Glutamatergic neuron (in vitro differentiated cells): ENCODE results near the gene CIB2. TPM values are rescaled to one million over a fixed set of nuclear protein-coding genes. Genes with fewer than 3 reads are reported as not detected.
A peak's percentile ranks its signal among the peaks of the same experiment; 100 is the strongest.

Experiments used
- DNase-seq: peaks from one replicate; pipeline ENCODE4 v3.0.0; 2022
- H3K27ac Mint-ChIP-seq: one replicate; pipeline ENCODE4 v1.8.0; 2020; ENCODE audit warnings: mild to moderate bottlenecking, mixed read lengths, inconsistent platforms; ENCODE audit not compliant: unreplicated experiment
- H3K27me3 Mint-ChIP-seq: one replicate; pipeline ENCODE4 v1.8.0; 2020; ENCODE audit warnings: mild to moderate bottlenecking, moderate library complexity, mixed read lengths, inconsistent platforms; ENCODE audit not compliant: unreplicated experiment
- H3K36me3 Mint-ChIP-seq: one replicate; pipeline ENCODE4 v1.8.0; 2020; ENCODE audit warnings: mild to moderate bottlenecking, mixed read lengths, inconsistent platforms; ENCODE audit not compliant: unreplicated experiment
- H3K4me1 Mint-ChIP-seq: one replicate; pipeline ENCODE4 v1.8.0; 2020; ENCODE audit warnings: mild to moderate bottlenecking, low read depth, mixed read lengths, inconsistent platforms; ENCODE audit not compliant: unreplicated experiment
- H3K4me3 Mint-ChIP-seq: one replicate; pipeline ENCODE4 v1.8.0; 2020; ENCODE audit warnings: mild to moderate bottlenecking, mixed read lengths, inconsistent platforms; ENCODE audit not compliant: unreplicated experiment
- H3K9me3 Mint-ChIP-seq: one replicate; pipeline ENCODE4 v1.8.0; 2020; ENCODE audit warnings: mild to moderate bottlenecking, moderate library complexity, mixed read lengths, inconsistent platforms; ENCODE audit not compliant: unreplicated experiment
- CTCF ChIP-seq: fragments of 200-600 bp; sonication (generic); IDR thresholded peaks from one replicate; pipeline ENCODE4 v1.5.0; 2021; ENCODE audit not compliant: partially characterized antibody, unreplicated experiment
- total RNA-seq: library from RNA; stranded (reverse); fragmentation: NEBNext Ultra II Directional; extraction: Animal tissue kit (Norgen Biotek cat#: 25700); gene quantifications from one replicate; pipeline ENCODE4 v1.2.1, GENCODE V29; 2021; ENCODE audit not compliant: unreplicated experiment

Gene CIB2
- total RNA-seq, 1 donor from 2014 or later, result 131 TPM

GRCh38 chr15:78104119-78104479, 27.1 kb downstream of the CIB2 start:
- peak overlapping the region; percentile 69 for H3K27ac Mint-ChIP-seq
- H3K9me3 Mint-ChIP-seq, result peaks cover 8% of the 10 kb centered on the region
- H3K4me3 Mint-ChIP-seq, result peak overlapping the region; percentile 60
- peaks cover 5% of the 10 kb centered on the region for H3K36me3 Mint-ChIP-seq
- peaks cover 5% of the 10 kb centered on the region for H3K4me1 Mint-ChIP-seq
- no peak for DNase-seq
- TF ChIP-seq CTCF, result no peak
- peaks cover 10% of the 10 kb centered on the region for H3K27me3 Mint-ChIP-seq

- no peak for TF ChIP-seq CTCF
- Mint-ChIP-seq H3K4me1 (peaks cover 5% of the 10 kb centered on the region), H3K27ac (peak overlapping the region; percentile 36), H3K36me3 (peaks cover 5% of the 10 kb centered on the region), H3K27me3 (peaks cover 10% of the 10 kb centered on the region), H3K9me3 (peaks cover 8% of the 10 kb centered on the region), H3K4me3 (peak overlapping the region; percentile 60)
- no peak for DNase-seq
Observed at GRCh38 chr15:78103406-78104118, 27.7 kb downstream of the CIB2 start.

GRCh38 chr15:78102741-78103140, 28.5 kb downstream of the CIB2 start:
- H3K36me3 Mint-ChIP-seq, result peaks cover 5% of the 10 kb centered on the region
- TF ChIP-seq CTCF, result no peak
- H3K27me3 Mint-ChIP-seq, result peaks cover 10% of the 10 kb centered on the region
- no peak overlapping the region for H3K4me3 Mint-ChIP-seq
- no peak overlapping the region for H3K27ac Mint-ChIP-seq
- H3K9me3 Mint-ChIP-seq, result peaks cover 8% of the 10 kb centered on the region
- no peak for DNase-seq
- H3K4me1 Mint-ChIP-seq, result peaks cover 5% of the 10 kb centered on the region

- TF ChIP-seq CTCF, result no peak
- H3K36me3 Mint-ChIP-seq, result peaks cover 5% of the 10 kb centered on the region
- no peak overlapping the region for H3K4me3 Mint-ChIP-seq
- peaks cover 12% of the 10 kb centered on the region for H3K27me3 Mint-ChIP-seq
- H3K27ac Mint-ChIP-seq, result no peak overlapping the region
- H3K4me1 Mint-ChIP-seq, result peaks cover 5% of the 10 kb centered on the region
- peaks cover 8% of the 10 kb centered on the region for H3K9me3 Mint-ChIP-seq
- DNase-seq, result no peak
Observed at GRCh38 chr15:78102211-78102610, 29.0 kb downstream of the CIB2 start.

GRCh38 chr15:78101423-78102105, 29.7 kb downstream of the CIB2 start:
- no peak overlapping the region for H3K4me3 Mint-ChIP-seq
- H3K4me1 Mint-ChIP-seq, result peaks cover 5% of the 10 kb centered on the region
- H3K9me3 Mint-ChIP-seq, result peaks cover 5% of the 10 kb centered on the region
- no peak overlapping the region for H3K27ac Mint-ChIP-seq
- no peak for DNase-seq
- H3K27me3 Mint-ChIP-seq, result peaks cover 11% of the 10 kb centered on the region
- no peak for TF ChIP-seq CTCF
- H3K36me3 Mint-ChIP-seq, result peaks cover 5% of the 10 kb centered on the region
